HG02943 (cell line): ENCODE measurements around the gene KLHL10.

ENCODE experiments used
- ATAC-seq: cut with Tn5 transposase; IDR thresholded peaks from one replicate; pipeline ENCODE4 v1.9.1; 2021; ENCODE audit warnings: mild to moderate bottlenecking, low read depth, moderate library complexity; ENCODE audit not compliant: unreplicated experiment

The KLHL10 gene

DNA sequence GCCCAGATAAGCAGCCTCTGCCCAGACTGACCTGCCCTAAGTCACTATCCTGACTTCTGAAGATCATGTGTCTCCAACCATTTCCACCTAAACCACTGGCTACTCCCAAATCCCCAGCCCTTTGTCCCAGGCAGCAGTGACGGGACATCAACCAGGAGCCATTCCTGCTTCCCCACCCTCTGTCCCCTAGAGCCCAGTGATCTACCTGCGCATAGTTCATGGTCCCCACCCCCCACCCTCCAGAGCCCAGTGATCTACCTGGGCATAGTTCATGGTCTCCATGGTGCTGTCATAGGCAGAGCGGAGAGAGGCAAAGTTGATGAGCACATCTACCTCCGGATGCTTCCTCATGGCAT lies 54.4 kb downstream of the KLHL10 start:
- ATAC-seq: no peak

DNA sequence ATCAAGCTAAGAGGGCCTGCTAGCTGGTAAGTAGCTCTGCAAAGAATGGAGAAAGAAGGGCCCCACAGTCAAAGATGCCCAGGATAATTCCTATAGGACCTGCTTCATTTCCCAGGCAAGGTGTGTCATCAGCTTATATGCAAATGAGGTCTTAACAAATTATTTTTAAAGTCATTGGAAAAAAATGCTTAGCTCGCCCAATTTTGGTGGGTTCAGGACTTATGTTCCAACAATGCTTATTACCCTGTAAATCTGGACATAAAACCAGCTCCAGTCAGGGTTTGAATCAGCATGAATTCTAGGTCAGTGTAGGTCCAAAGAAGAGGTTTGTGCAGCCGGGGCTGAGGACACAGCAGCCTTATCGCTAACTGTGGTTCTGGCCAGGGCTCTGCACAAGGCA lies 55.8 kb downstream of the KLHL10 start:
- ATAC-seq: no peak

DNA sequence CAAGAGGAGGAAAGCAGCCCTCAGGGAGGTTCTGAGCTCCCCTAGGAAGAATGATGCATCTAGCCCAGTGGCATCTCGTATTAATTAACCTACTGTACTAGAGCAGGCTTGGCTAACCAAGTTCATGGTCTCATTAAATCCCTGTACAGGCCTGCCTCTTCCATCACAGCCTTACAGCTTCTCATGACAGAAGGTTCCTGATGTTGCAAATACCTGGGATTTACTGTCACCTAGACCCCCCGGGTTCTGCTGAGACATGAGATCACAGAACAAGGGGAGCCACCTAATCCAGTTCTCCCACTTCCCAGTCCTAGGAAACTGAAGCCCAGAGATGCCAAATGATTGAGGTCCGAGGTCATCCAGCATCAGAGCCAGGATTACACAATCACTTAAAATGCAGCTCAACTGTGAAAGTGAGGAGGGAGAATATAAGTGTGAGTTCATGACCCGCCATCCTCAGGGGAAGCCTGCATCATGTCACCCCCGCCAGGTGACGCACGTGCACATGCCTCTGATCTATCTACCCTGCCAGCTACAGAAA lies 57.2 kb downstream of the KLHL10 start:
- ATAC-seq: no peak

DNA sequence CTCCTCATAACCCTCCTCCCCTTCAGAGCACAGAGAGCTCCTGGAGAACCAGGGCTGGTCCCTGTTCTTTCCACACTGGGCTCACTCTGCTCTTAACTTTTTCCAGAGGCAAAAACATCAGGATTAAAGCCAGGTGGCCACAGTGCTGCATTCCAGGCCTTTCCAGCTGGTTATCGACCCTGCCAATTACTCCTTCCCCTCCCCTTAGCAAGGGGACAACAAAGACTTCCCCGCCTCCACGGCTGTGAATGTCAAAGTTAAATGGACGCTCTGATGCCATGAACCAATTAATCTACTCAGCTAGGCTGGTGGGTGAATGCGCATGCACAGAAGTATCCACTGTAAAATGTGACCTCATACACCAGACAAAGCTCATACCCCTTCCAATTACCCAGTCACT lies 58.0 kb downstream of the KLHL10 start:
- ATAC-seq: no peak

DNA sequence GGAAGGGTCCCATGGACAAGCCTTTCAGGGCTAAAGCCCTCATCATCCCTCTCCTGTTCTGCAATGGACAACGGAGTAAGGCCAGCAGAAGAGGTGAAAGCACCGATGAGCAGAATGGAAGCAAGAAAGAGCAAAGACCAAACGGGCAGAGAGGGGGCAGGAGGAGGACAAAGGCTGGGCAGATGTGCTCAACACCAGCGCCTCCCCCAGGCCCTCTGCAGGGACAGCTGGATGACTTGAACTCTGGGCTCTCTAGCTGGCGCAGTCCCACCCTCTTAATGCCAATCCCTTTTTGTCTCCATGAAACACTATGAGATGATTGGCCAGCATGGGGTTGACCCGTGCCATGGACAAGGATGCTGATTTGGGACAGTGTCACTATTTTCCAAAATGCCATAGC lies 59.1 kb downstream of the KLHL10 start:
- no peak for ATAC-seq
